Activated CD8-positive, alpha-beta T cell treated with anti-CD3 and anti-CD28 coated beads for 36 hours (primary cell): ENCODE results near the gene HELT. TPM values are rescaled to one million over a fixed set of nuclear protein-coding genes. Genes with fewer than 3 reads are reported as not detected.

Source experiments
- ATAC-seq: fragments of 200-7000 bp; cut with Tn5 transposase; one replicate; pipeline ENCODE4 v1.10.0; 2021; ENCODE audit warnings: mild to moderate bottlenecking, moderate library complexity
- CTCF ChIA-PET: fragments of 350-600 bp; sonication (Branson Sonifier 250); formaldehyde crosslinking; loops from one replicate; lab custom pipeline; 2021; ENCODE audit warnings: antibody characterized with exemption; lab: Charles Lee
- POLR2A ChIA-PET: fragments of 350-600 bp; sonication (Branson Sonifier 250); formaldehyde crosslinking; loops from one replicate; lab custom pipeline; 2021; ENCODE audit warnings: antibody characterized with exemption; lab: Charles Lee
- DNase-seq: peaks from one replicate; pipeline ENCODE4 v3.0.0-alpha.2; 2020
- H3K27ac Mint-ChIP-seq: one replicate; pipeline ENCODE4 v1.8.0; 2021; ENCODE audit warnings: mild to moderate bottlenecking, mixed read lengths
- H3K27me3 Mint-ChIP-seq: one replicate; pipeline ENCODE4 v1.8.0; 2021; ENCODE audit warnings: mixed read lengths
- H3K36me3 Mint-ChIP-seq: one replicate; pipeline ENCODE4 v1.8.0; 2021; ENCODE audit warnings: low read depth, mixed read lengths
- H3K4me1 Mint-ChIP-seq: one replicate; pipeline ENCODE4 v1.8.0; 2021; ENCODE audit warnings: low read depth, mixed read lengths
- H3K4me3 Mint-ChIP-seq: one replicate; pipeline ENCODE4 v1.8.0; 2021; ENCODE audit warnings: mild to moderate bottlenecking, moderate library complexity, mixed read lengths
- H3K9me3 Mint-ChIP-seq: one replicate; pipeline ENCODE4 v1.8.0; 2021; ENCODE audit warnings: mixed read lengths
- intact Hi-C: fragments of 100-400 bp; cut with micrococcal nuclease; formaldehyde crosslinking; loops from one replicate; pipeline ENCODE4 v1.10.0; 2022
- total RNA-seq, 2 experiments: library from RNA; stranded (reverse); gene quantifications; one replicate each; pipeline ENCODE4 v1.2.3, GENCODE V29; 2021
- TF ChIP-seq, protein P1 (sequence below): fragments of 200-600 bp; IDR thresholded peaks from one replicate; pipeline ENCODE4 v1.8.0; 2022; ENCODE audit warnings: antibody characterized with exemption, mild to moderate bottlenecking

Gene HELT
- total RNA-seq, 2 experiments from 2014 or later = not detected

DNA sequence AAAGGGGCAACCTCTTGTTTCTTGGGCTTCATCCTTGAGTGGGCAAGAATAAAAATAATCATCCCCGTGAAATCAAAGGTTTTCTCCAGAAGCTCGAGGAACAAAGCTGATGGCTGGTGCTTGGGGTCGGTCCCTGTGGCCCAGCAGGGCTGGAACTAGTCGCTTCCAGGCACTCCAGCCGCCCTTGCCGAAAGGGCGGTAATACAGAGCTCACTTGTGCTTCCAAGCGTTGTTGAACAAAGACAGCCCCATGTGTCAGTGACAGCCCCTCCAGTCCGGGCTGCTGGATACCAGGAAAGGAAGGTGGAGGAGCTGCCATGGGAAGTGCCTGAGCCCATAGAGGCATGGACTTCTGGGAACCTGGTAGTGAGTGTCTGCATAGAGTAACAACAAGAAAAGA is 5.2 kb downstream of the HELT start:
- TF ChIP-seq, protein P1, sequence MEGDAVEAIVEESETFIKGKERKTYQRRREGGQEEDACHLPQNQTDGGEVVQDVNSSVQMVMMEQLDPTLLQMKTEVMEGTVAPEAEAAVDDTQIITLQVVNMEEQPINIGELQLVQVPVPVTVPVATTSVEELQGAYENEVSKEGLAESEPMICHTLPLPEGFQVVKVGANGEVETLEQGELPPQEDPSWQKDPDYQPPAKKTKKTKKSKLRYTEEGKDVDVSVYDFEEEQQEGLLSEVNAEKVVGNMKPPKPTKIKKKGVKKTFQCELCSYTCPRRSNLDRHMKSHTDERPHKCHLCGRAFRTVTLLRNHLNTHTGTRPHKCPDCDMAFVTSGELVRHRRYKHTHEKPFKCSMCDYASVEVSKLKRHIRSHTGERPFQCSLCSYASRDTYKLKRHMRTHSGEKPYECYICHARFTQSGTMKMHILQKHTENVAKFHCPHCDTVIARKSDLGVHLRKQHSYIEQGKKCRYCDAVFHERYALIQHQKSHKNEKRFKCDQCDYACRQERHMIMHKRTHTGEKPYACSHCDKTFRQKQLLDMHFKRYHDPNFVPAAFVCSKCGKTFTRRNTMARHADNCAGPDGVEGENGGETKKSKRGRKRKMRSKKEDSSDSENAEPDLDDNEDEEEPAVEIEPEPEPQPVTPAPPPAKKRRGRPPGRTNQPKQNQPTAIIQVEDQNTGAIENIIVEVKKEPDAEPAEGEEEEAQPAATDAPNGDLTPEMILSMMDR = no peak
- Mint-ChIP-seq H3K27ac (no peak overlapping the region), H3K4me3 (no peak overlapping the region), H3K36me3 (no peaks in the 10 kb centered on the region), H3K4me1 (peaks cover 5% of the 10 kb centered on the region), H3K27me3 (peaks cover 49% of the 10 kb centered on the region), H3K9me3 (no peaks in the 10 kb centered on the region)
- CTCF ChIA-PET = interaction anchor here (1.4 to 4.5 kb wide), 3 partner anchors 18 to 72 kb away, joined by 5 to 23 read pairs (median 6); no protein-coding TSS in a partner anchor
- ATAC-seq (no peak), DNase-seq (no peak)
- POLR2A ChIA-PET = no interaction called here
- intact Hi-C loops = no loop called here

DNA sequence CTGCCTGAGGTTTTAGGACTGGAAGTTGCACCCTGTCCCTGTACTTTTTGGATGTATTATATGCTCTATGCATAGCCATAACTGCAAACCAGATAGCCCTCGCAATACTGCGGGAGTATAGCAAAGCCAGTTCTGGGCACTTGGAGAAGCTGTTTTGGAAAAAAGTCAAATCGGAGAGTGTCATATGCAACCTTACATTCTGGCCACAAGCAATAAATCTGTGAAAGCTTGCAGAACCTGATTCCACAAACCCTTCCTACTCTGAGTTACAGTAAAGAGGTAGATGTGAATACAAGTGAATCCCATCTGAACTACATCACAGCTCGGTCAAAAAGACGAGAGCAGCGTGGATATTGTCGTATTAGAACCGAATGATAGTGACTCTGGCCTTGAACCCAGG is 10.3 kb downstream of the HELT start:
- Mint-ChIP-seq H3K4me1 (no peaks in the 10 kb centered on the region), H3K4me3 (no peak overlapping the region), H3K27me3 (peaks cover 22% of the 10 kb centered on the region), H3K9me3 (no peaks in the 10 kb centered on the region), H3K27ac (no peak overlapping the region), H3K36me3 (no peaks in the 10 kb centered on the region)
- ATAC-seq (no peak), DNase-seq (no peak)
- TF ChIP-seq, protein P1 = no peak
- ChIA-PET POLR2A (no interaction called here), CTCF (interaction anchor here (1.2 kb wide), 1 partner anchor 12 kb away, joined by 3 read pairs; no protein-coding TSS in a partner anchor)
- intact Hi-C loops = no loop called here

GRCh38 chr4:185031611-185032010 is 13.3 kb downstream of the HELT start:
- ChIA-PET POLR2A (no interaction called here), CTCF (interaction anchor here (1.0 to 1.8 kb wide), 2 partner anchors 9 to 65 kb away, joined by 4 to 6 read pairs; no protein-coding TSS in a partner anchor)
- ATAC-seq = no peak
- Mint-ChIP-seq H3K4me3 (no peak overlapping the region), H3K27ac (no peak overlapping the region), H3K27me3 (peaks cover 19% of the 10 kb centered on the region), H3K9me3 (no peaks in the 10 kb centered on the region), H3K36me3 (no peaks in the 10 kb centered on the region), H3K4me1 (no peaks in the 10 kb centered on the region)
- TF ChIP-seq, protein P1 = no peak
- intact Hi-C loops = no loop called here
- DNase-seq = no peak

GRCh38 chr4:185033072-185033471 is 14.8 kb downstream of the HELT start:
- Mint-ChIP-seq H3K36me3 (no peaks in the 10 kb centered on the region), H3K27ac (no peak overlapping the region), H3K27me3 (peaks cover 15% of the 10 kb centered on the region), H3K9me3 (no peaks in the 10 kb centered on the region), H3K4me3 (no peak overlapping the region), H3K4me1 (no peaks in the 10 kb centered on the region)
- no peak for ATAC-seq
- ChIA-PET CTCF (interaction anchor here (1.1 to 1.8 kb wide), 4 partner anchors 8 to 151 kb away, joined by 3 to 6 read pairs (median 5); no protein-coding TSS in a partner anchor), POLR2A (no interaction called here)
- intact Hi-C loops = no loop called here
- TF ChIP-seq, protein P1 = no peak
- no peak for DNase-seq

DNA sequence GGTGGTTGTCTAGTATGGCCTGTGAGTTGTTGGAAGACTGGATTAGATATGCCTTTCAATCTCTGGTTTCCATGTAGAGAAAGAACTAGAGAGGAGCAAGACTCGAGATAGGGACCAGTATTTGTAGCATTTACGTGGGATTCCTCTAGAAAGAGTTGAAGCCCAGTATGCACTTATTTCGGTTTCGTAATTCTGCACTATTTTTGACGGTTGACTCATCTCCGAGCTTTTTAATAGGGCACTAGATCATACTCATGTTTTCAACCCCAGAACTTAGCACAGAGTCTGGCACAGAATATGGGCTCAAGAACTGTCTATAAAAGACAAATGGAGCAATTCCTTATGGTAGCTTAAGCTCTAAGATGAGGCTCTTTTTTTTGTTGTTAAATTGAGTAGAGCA is 15.7 kb downstream of the HELT start:
- no peak overlapping the region for H3K27ac Mint-ChIP-seq
- peaks cover 15% of the 10 kb centered on the region for H3K27me3 Mint-ChIP-seq
- H3K36me3 Mint-ChIP-seq = no peaks in the 10 kb centered on the region
- intact Hi-C loops = no loop called here
- no peak for ATAC-seq
- no peak for DNase-seq
- TF ChIP-seq, protein P1 = no peak
- no peak overlapping the region for H3K4me3 Mint-ChIP-seq
- POLR2A ChIA-PET = no interaction called here
- H3K9me3 Mint-ChIP-seq = no peaks in the 10 kb centered on the region
- CTCF ChIA-PET = interaction anchor here (1.0 to 1.4 kb wide), 2 partner anchors 27 to 150 kb away, joined by 3 to 6 read pairs; no protein-coding TSS in a partner anchor
- H3K4me1 Mint-ChIP-seq = no peaks in the 10 kb centered on the region
